Skeletal muscle tissue (tissue), 4 donors: ENCODE results near the gene ADAMTS17. TPM values are rescaled to one million over a fixed set of nuclear protein-coding genes. Genes with fewer than 3 reads are reported as not detected.

ENCODE experiments used
- H3K27ac ChIP-seq: one replicate; pipeline ENCODE4 v1.7.0; 2013; ENCODE audit warnings: mild to moderate bottlenecking, low read depth, low read length, inconsistent platforms
- H3K27me3 ChIP-seq, 3 donors: one replicate each; pipeline ENCODE4 v1.7.0; 2013; ENCODE audit warnings: low read length in 3 of 3; ENCODE audit not compliant: control insufficient read depth in 3 of 3, insufficient read depth in 3 of 3
- H3K36me3 ChIP-seq, 3 donors: one replicate each; pipeline ENCODE4 v1.7.0; 2013; ENCODE audit warnings: low read length in 3 of 3; ENCODE audit not compliant: control insufficient read depth in 3 of 3, insufficient read depth in 3 of 3
- H3K4me1 ChIP-seq, 3 donors: one replicate each; pipeline ENCODE4 v1.7.0; 2013; ENCODE audit warnings: low read length in 3 of 3, mild to moderate bottlenecking in 3 of 3; ENCODE audit not compliant: control insufficient read depth in 3 of 3, insufficient read depth in 3 of 3
- H3K4me3 ChIP-seq, 3 donors: one replicate each; pipeline ENCODE4 v1.7.0; 2013; ENCODE audit warnings: low read length in 3 of 3
- H3K9ac ChIP-seq, 3 donors: one replicate each; pipeline ENCODE4 v1.7.0; 2013; ENCODE audit warnings: low read length in 3 of 3, mild to moderate bottlenecking in 3 of 3, moderate library complexity in 2 of 3, low read depth in 1 of 3
- H3K9me3 ChIP-seq, 3 donors: one replicate each; pipeline ENCODE4 v1.7.0; 2013; ENCODE audit warnings: low read length in 3 of 3; ENCODE audit not compliant: control insufficient read depth in 3 of 3
- total RNA-seq: library from RNA; depleted of rRNA; stranded (reverse); fragments of >200 nt; gene quantifications from one replicate; pipeline ENCODE4 v1.2.3, GENCODE V29; 2014
- donor health status: Osteomylitis.

Gene ADAMTS17
- total RNA-seq, 1 donor from 2014 or later: 5.7 TPM

- H3K27me3 ChIP-seq: no peaks in the 10 kb centered on the region
- no peaks in the 10 kb centered on the region for H3K9me3 ChIP-seq
- H3K36me3 ChIP-seq: no peaks in the 10 kb centered on the region
- H3K4me3 ChIP-seq: no peak overlapping the region
- H3K4me1 ChIP-seq: no peaks in the 10 kb centered on the region
- no peak overlapping the region for H3K27ac ChIP-seq
- H3K9ac ChIP-seq: no peak overlapping the region
These were observed 157.8 kb downstream of the ADAMTS17 start for GRCh38 chr15:100183921-100184495.

DNA sequence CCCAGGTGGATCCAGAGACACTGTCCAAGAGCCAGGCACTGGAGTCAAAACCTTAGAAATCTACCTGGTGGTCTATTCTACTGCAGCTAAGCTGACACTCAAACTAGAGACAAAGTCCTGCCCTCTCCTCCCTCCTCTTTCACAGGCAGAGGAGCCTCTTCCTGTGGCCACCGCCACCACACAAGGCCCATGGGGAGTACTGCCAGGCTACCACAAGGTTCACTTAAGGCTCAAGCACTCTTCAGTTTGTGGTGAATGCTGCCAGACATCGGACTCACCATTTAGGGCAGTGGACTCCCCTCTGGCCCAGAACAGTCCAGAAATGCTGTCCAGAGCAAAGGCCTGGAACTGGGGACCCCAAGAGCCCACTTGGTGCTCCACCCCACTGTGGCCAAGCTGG is 160.9 kb downstream of the ADAMTS17 start:
- no peaks in the 10 kb centered on the region for H3K4me1 ChIP-seq
- H3K9ac ChIP-seq: no peak overlapping the region
- no peaks in the 10 kb centered on the region for H3K27me3 ChIP-seq
- H3K36me3 ChIP-seq: no peaks in the 10 kb centered on the region
- H3K4me3 ChIP-seq: no peak overlapping the region
- H3K27ac ChIP-seq: no peak overlapping the region
- no peaks in the 10 kb centered on the region for H3K9me3 ChIP-seq

GRCh38 chr15:100175406-100176114 is 166.2 kb downstream of the ADAMTS17 start:
- H3K36me3 ChIP-seq: no peaks in the 10 kb centered on the region
- peaks cover 6 to 9% (median 9%) of the 10 kb centered on the region in 3 donors for H3K9me3 ChIP-seq
- H3K4me3 ChIP-seq: no peak overlapping the region
- no peaks in the 10 kb centered on the region for H3K27me3 ChIP-seq
- peaks cover 2 to 8% (median 7%) of the 10 kb centered on the region in 3 donors for H3K4me1 ChIP-seq
- H3K27ac ChIP-seq: no peak overlapping the region
- no peak overlapping the region for H3K9ac ChIP-seq

DNA sequence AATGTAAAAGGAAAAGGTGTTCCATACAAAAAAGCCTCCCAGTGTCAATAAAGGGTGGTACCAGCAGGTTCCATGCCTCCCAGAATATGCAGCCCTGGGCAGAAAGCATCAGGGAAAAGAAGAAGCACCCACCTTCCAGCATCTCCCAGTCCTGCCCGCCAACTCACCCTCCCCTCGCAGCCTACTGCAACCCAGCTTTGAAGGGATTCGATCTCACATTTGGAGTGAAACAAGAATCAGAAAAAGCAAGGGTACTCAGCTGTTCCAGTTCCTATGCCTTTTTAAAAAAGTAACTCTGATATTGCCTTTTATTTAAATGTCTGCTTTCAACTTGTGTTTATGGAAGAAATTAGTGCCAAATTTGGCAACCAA is 166.9 kb downstream of the ADAMTS17 start:
- no peak overlapping the region for H3K27ac ChIP-seq
- H3K36me3 ChIP-seq: no peaks in the 10 kb centered on the region
- H3K4me3 ChIP-seq: no peak overlapping the region
- no peaks in the 10 kb centered on the region for H3K27me3 ChIP-seq
- no peak overlapping the region for H3K9ac ChIP-seq
- H3K9me3 ChIP-seq: peaks cover 6 to 9% (median 9%) of the 10 kb centered on the region in 3 donors
- peaks cover 2 to 8% (median 7%) of the 10 kb centered on the region in 3 donors for H3K4me1 ChIP-seq

DNA sequence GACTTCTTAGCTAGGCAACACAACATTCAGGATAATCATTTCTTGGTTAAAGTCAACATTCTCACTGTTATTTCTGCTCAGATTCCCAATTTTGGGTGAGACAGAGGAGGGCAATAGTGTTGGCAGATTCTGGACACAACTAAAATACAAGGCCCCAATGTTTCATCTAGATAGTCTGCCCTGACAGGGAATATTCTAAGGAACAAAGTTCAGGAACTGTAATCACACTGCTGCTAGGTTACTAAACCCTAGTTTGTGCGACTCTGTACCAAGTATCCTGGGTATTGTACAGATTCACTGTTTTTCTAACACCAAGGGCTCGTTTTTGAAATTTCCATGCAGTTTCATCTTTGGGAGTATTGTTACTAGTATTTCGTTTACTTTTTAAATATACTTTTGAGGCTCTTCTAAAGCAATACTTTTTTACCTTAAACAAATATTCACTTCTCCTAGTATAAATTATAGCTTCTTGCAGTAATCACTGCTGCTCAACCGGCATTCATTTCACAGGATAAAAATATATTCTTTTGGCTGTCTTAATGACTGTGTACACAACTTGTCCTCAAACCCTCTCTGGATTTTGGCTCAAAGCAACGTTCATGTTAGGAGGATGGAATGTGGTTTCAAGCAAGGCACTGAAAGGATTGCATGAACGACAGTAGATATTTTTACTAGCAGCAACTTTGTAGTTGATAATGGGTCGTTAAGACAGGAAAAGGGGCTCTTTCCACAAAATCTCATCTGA is 167.4 kb downstream of the ADAMTS17 start:
- no peaks in the 10 kb centered on the region for H3K36me3 ChIP-seq
- H3K9ac ChIP-seq: no peak overlapping the region
- H3K4me1 ChIP-seq: peaks cover 2 to 12% (median 7%) of the 10 kb centered on the region in 3 donors
- no peak overlapping the region for H3K27ac ChIP-seq
- peaks cover 6 to 9% (median 9%) of the 10 kb centered on the region in 3 donors for H3K9me3 ChIP-seq
- H3K27me3 ChIP-seq: no peaks in the 10 kb centered on the region
- H3K4me3 ChIP-seq: no peak overlapping the region

GRCh38 chr15:100172356-100173024 is 169.3 kb downstream of the ADAMTS17 start:
- H3K27ac ChIP-seq: no peak overlapping the region
- no peaks in the 10 kb centered on the region for H3K27me3 ChIP-seq
- H3K9ac ChIP-seq: no peak overlapping the region
- no peaks in the 10 kb centered on the region for H3K36me3 ChIP-seq
- no peak overlapping the region for H3K4me3 ChIP-seq
- peaks cover 6 to 9% (median 9%) of the 10 kb centered on the region in 3 donors for H3K9me3 ChIP-seq
- peaks cover 8 to 22% (median 10%) of the 10 kb centered on the region in 3 donors for H3K4me1 ChIP-seq

DNA sequence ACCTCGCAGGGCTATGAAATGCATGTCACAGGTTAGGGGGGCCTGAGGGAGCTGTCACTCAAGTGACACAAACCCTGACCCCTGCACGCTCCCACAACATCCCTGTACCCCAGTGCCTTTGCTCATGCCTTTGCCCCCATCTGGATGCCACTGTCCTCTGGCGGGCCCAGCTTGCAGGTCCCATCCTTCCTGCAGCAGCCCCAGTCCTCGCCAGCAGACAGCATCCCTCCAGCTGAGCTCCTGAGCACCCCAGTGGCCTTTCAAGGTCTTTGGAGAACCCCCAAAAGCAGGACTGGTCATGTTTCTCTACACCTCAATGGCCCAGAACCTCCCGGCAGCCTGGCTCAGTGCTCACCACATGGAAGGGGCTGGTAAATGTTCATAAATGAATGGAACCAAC is 170.4 kb downstream of the ADAMTS17 start:
- no peaks in the 10 kb centered on the region for H3K36me3 ChIP-seq
- no peak overlapping the region for H3K27ac ChIP-seq
- H3K27me3 ChIP-seq: no peaks in the 10 kb centered on the region
- peaks cover 6 to 9% (median 9%) of the 10 kb centered on the region in 3 donors for H3K9me3 ChIP-seq
- H3K4me1 ChIP-seq: peaks cover 8 to 22% (median 10%) of the 10 kb centered on the region in 3 donors
- no peak overlapping the region for H3K4me3 ChIP-seq
- no peak overlapping the region for H3K9ac ChIP-seq

DNA sequence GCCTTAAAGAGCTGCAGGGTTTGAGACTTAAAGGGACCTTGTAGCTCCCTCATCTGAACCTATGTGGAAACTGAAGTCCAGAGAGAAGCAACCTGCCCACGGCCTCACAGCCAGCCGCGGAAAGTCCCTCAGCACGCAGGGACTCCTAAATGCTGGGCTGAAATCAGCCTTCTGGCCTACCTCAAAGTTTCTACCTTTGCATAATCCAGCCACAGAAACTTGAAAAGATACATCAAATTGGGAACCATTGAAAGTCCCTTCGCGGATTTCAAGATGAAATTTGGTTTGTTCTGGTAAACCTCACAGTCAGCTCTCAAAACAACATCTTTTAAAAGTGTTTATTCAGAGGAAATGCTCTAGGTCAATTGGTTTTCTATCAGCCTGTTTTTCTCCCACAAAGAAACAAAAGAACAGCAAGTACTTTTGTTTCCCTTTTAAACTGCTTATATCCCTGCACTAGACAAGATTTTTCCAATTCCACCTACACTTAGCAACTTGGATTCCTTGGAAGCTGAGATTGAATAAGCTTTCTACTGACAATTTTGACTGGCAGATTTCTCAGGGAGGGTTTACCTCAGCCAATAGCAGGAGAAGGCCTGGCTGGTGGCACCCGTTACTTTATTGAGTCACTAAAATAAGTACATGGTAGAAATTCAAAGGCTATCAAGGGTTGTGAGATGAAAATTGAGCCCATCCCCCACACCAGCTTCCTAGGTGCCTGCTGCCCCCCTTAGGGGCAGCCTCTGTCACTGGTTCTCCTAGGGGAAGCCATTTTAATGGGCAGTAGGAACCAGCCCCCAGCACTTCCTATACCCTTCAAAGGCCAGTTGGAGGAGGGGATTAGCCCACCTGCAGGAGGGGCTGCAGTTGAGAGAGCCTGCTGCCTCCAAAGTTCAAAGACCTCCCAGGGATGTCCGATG is 171.2 kb downstream of the ADAMTS17 start:
- H3K27ac ChIP-seq: no peak overlapping the region
- no peak overlapping the region for H3K9ac ChIP-seq
- H3K4me3 ChIP-seq: no peak overlapping the region
- peaks cover 6 to 9% (median 9%) of the 10 kb centered on the region in 3 donors for H3K9me3 ChIP-seq
- no peaks in the 10 kb centered on the region for H3K36me3 ChIP-seq
- H3K4me1 ChIP-seq: peaks cover 8 to 22% (median 10%) of the 10 kb centered on the region in 3 donors
- H3K27me3 ChIP-seq: no peaks in the 10 kb centered on the region

- H3K9me3 ChIP-seq: peaks cover 6 to 9% (median 9%) of the 10 kb centered on the region in 3 donors
- H3K4me3 ChIP-seq: no peak overlapping the region
- peaks cover 5 to 16% (median 8%) of the 10 kb centered on the region in 3 donors for H3K4me1 ChIP-seq
- H3K9ac ChIP-seq: no peak overlapping the region
- no peak overlapping the region for H3K27ac ChIP-seq
- no peaks in the 10 kb centered on the region for H3K36me3 ChIP-seq
- H3K27me3 ChIP-seq: no peaks in the 10 kb centered on the region
These were observed 172.0 kb downstream of the ADAMTS17 start for GRCh38 chr15:100169615-100170290.
